IMR-90 (cell line): ENCODE results near the gene PMIS2. TPM values are rescaled to one million over a fixed set of nuclear protein-coding genes. Genes with fewer than 3 reads are reported as not detected.

Source experiments
- ATAC-seq: fragments of 200-7000 bp; cut with Tn5 transposase; 2 replicates; pipeline ENCODE4 v1.9.1; 2020; ENCODE audit warnings: low read depth, mild to moderate bottlenecking, moderate library complexity
- BruUV-seq: library from RNA; stranded (reverse); fragments of 400-500 nt; replicated peaks from 2 replicates; lab custom pipeline; 2021; lab: Mats Ljungman, UMichigan
- CTCF ChIA-PET: fragments of 300-600 bp; formaldehyde crosslinking; extraction: SDS; loops from one replicate; lab custom pipeline; 2021; ENCODE audit warnings: antibody characterized with exemption; lab: Yijun Ruan, JAX
- POLR2A ChIA-PET: fragments of 300-600 bp; sonication (Branson Sonifier 250); formaldehyde crosslinking; loops from one replicate; lab custom pipeline; 2022; ENCODE audit warnings: antibody characterized with exemption; ENCODE audit not compliant: unreplicated experiment; lab: Charles Lee
- DNase-seq: peaks from one replicate; pipeline ENCODE4 v3.0.0; 2013
- H2AFZ ChIP-seq: replicated peaks from 2 replicates; pipeline ENCODE3; 2013; ENCODE audit warnings: low read length, mild to moderate bottlenecking; ENCODE audit not compliant: poor library complexity
- H2AK5ac ChIP-seq: 2 replicates; pipeline ENCODE4 v1.6.1; 2013; ENCODE audit warnings: low read depth, low read length, inconsistent platforms
- H2AK9ac ChIP-seq: replicated peaks from 2 replicates; pipeline ENCODE3; 2013; ENCODE audit warnings: mild to moderate bottlenecking, low read depth, low read length, moderate library complexity; ENCODE audit not compliant: poor library complexity
- H2BK120ac ChIP-seq: 2 replicates; pipeline ENCODE4 v1.6.1; 2013; ENCODE audit warnings: low read depth, low read length, inconsistent platforms
- H2BK15ac ChIP-seq: 3 replicates; pipeline ENCODE4 v1.6.1; 2013; ENCODE audit warnings: low read depth, low read length, inconsistent platforms
- H2BK20ac ChIP-seq: 2 replicates; pipeline ENCODE4 v1.6.1; 2013; ENCODE audit warnings: low read depth, mild to moderate bottlenecking, inconsistent platforms, low read length, moderate library complexity
- H2BK5ac ChIP-seq: 2 replicates; pipeline ENCODE4 v1.6.1; 2013; ENCODE audit warnings: mild to moderate bottlenecking, low read depth, low read length, inconsistent platforms; ENCODE audit not compliant: poor library complexity, severe bottlenecking
- H3K14ac ChIP-seq: replicated peaks from 2 replicates; pipeline ENCODE4 v1.6.1; 2013; ENCODE audit warnings: low read depth, low read length, inconsistent platforms
- H3K18ac ChIP-seq: 2 replicates; pipeline ENCODE4 v1.6.1; 2013; ENCODE audit warnings: low read depth, low read length, control low read depth
- H3K23ac ChIP-seq: 2 replicates; pipeline ENCODE4 v1.6.1; 2013; ENCODE audit warnings: low read depth, low read length, inconsistent platforms
- H3K27ac ChIP-seq: 2 replicates; pipeline ENCODE4 v1.5.1; 2013; ENCODE audit warnings: mild to moderate bottlenecking, control low read depth, low read length; ENCODE audit not compliant: insufficient read depth
- H3K27me3 ChIP-seq: 2 replicates; pipeline ENCODE4 v1.6.1; 2013; ENCODE audit warnings: low read length; ENCODE audit not compliant: control insufficient read depth, insufficient read depth
- H3K36me3 ChIP-seq: 2 replicates; pipeline ENCODE4 v1.6.1; 2013; ENCODE audit warnings: low read length, mixed read lengths; ENCODE audit not compliant: control insufficient read depth, insufficient read depth
- H3K4ac ChIP-seq: 2 replicates; pipeline ENCODE4 v1.6.1; 2013; ENCODE audit warnings: low read depth, low read length, inconsistent platforms
- H3K4me1 ChIP-seq: 2 replicates; pipeline ENCODE4 v1.6.1; 2013; ENCODE audit warnings: low read length, mixed read lengths; ENCODE audit not compliant: control insufficient read depth, insufficient read depth
- H3K4me2 ChIP-seq: 2 replicates; pipeline ENCODE4 v1.6.1; 2013; ENCODE audit warnings: low read depth, mild to moderate bottlenecking, control low read depth, low read length, moderate library complexity
- H3K4me3 ChIP-seq: 2 replicates; pipeline ENCODE4 v1.5.1; 2013; ENCODE audit warnings: low read depth, mild to moderate bottlenecking, control low read depth, low read length, moderate library complexity; ENCODE audit not compliant: insufficient read depth
- H3K56ac ChIP-seq: 2 replicates; pipeline ENCODE4 v1.6.1; 2013; ENCODE audit warnings: low read length, inconsistent platforms; ENCODE audit not compliant: insufficient read depth; ENCODE audit errors: extremely low read depth
- H3K79me1 ChIP-seq, 2 experiments: 2 replicates each; pipeline ENCODE4 v1.6.1; 2013; ENCODE audit warnings: low read length in 2 of 2, inconsistent platforms in 1 of 2, low read depth in 1 of 2
- H3K9ac ChIP-seq: 2 replicates; pipeline ENCODE4 v1.6.1; 2013; ENCODE audit warnings: low read depth, low read length, control low read depth
- H3K9me1 ChIP-seq: 2 replicates; pipeline ENCODE4 v1.6.1; 2013; ENCODE audit warnings: low read length, inconsistent platforms; ENCODE audit not compliant: insufficient read depth
- H3K9me3 ChIP-seq: 2 replicates; pipeline ENCODE4 v1.6.1; 2013; ENCODE audit warnings: low read length; ENCODE audit not compliant: control insufficient read depth, insufficient read depth
- H4K20me1 ChIP-seq: 2 replicates; pipeline ENCODE4 v1.6.1; 2013; ENCODE audit warnings: low read length, inconsistent platforms; ENCODE audit not compliant: insufficient read depth
- H4K5ac ChIP-seq: 2 replicates; pipeline ENCODE4 v1.6.1; 2013; ENCODE audit warnings: mild to moderate bottlenecking, low read depth, low read length, control low read depth
- H4K8ac ChIP-seq, 2 experiments: 2 replicates each; pipeline ENCODE4 v1.6.1; 2013; ENCODE audit warnings: low read depth in 2 of 2, low read length in 2 of 2, control low read depth in 1 of 2, inconsistent platforms in 1 of 2
- H4K91ac ChIP-seq: 2 replicates; pipeline ENCODE4 v1.6.1; 2013; ENCODE audit warnings: low read depth, low read length, inconsistent platforms; ENCODE audit not compliant: insufficient read depth
- CEBPB ChIP-seq: IDR thresholded peaks from 2 replicates; pipeline ENCODE4 v1.6.1; 2012; ENCODE audit warnings: low read depth, low read length, improper control_type of control experiment
- MAZ ChIP-seq: IDR thresholded peaks from 2 replicates; pipeline ENCODE4 v1.6.1; 2012; ENCODE audit warnings: low read depth, mild to moderate bottlenecking, low read length, improper control_type of control experiment, moderate library complexity, borderline replicate concordance
- MXI1 ChIP-seq: IDR thresholded peaks from 2 replicates; pipeline ENCODE4 v1.6.1; 2012; ENCODE audit warnings: low read depth, mild to moderate bottlenecking, low read length, moderate library complexity, borderline replicate concordance
- NFE2L2 ChIP-seq: fragments of 150-350 bp; IDR thresholded peaks from 2 replicates; pipeline ENCODE4 v1.6.1; 2016; ENCODE audit warnings: low read depth, mild to moderate bottlenecking, low read length
- POLR2A ChIP-seq: IDR thresholded peaks from 2 replicates; pipeline ENCODE4 v1.6.1; 2012; ENCODE audit warnings: mild to moderate bottlenecking, low read depth, low read length
- SMC3 ChIP-seq: fragments of 150-350 bp; IDR thresholded peaks from 2 replicates; pipeline ENCODE4 v1.6.1; 2016; ENCODE audit warnings: low read depth, mild to moderate bottlenecking, antibody characterized with exemption, low read length, moderate library complexity
- WGBS, 2 experiments: methylation state at CpG; one replicate each; pipeline versions ENCODE4 v1.1.5 to v1.1.7; 2013; ENCODE audit warnings: missing lambda C conversion rate in 2 of 2; ENCODE audit not compliant: insufficient read length in 1 of 2; ENCODE audit errors: extremely low coverage in 2 of 2; 5-methylcytosine and 5-hydroxymethylcytosine counted together
- dilution Hi-C: fragments of 300-500 bp; cut with HindIII; formaldehyde crosslinking; loops from one replicate; pipeline ENCODE4 v1.14.3; 2018; ENCODE audit warnings: low sequenced_read_pairs; ENCODE audit not compliant: unreplicated experiment
- in situ Hi-C: fragments of 300-500 bp; cut with MboI; formaldehyde crosslinking; loops from 3 replicates; pipeline ENCODE4 v1.14.3; 2019; ENCODE audit warnings: low sequenced_read_pairs, inconsistent platforms, mixed read lengths
- intact Hi-C: fragments of 100-400 bp; cut with micrococcal nuclease; formaldehyde crosslinking; loops from 2 replicates; pipeline ENCODE4 v1.10.0; 2022
- polyA plus RNA-seq, 3 experiments: library from polyadenylated mRNA; depleted of rRNA; stranded (reverse); fragments of >200 nt; gene quantifications; 2 replicates each; pipeline ENCODE4 v1.2.3, GENCODE V29; 2012; ENCODE audit warnings: low replicate concordance in 1 of 3
- total RNA-seq: library from RNA; depleted of rRNA; stranded (reverse); fragments of >200 nt; gene quantifications from 2 replicates; pipeline ENCODE4 v1.2.3, GENCODE V29; 2012

The PMIS2 gene
- total and polyA plus RNA-seq, 2 of the 4 experiments (the other 2 are of a cell fraction): not detected

DNA sequence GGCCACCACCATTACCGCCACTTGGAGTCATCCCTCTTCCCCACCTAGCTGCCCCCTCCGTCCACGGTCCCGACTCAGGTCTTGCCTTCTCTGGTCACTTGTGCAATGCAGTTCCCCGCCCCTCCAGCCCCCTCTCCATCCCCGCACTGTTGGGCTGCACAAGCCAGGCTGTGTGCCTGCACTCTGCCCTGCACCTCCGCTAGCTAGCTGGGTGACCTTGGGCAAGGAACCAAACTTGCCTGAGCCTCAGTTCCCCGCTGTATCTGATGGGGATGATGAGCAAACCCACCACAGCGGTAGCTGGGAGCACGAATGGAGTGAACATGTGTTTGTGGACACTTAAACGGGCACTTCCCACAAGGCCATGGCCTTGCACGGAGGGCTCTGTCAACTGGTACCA, 46.1 kb upstream of the PMIS2 start:
- WGBS, 2 experiments: 60% methylated on average over 1 of the region's 12 CpGs; no CpG with 5 or more reads in 1 of the 2 experiments
- H2BK5ac ChIP-seq: no peak overlapping the region
- peaks cover 2% of the 10 kb centered on the region; the same call in 1 of the 2 replicates for H3K36me3 ChIP-seq
- H3K18ac ChIP-seq: no peak overlapping the region
- H3K27me3 ChIP-seq: no peaks in the 10 kb centered on the region
- in situ Hi-C loops (no loop called here), intact Hi-C loops (no loop called here), dilution Hi-C loops (no loop called here)
- no peaks in the 10 kb centered on the region for H4K20me1 ChIP-seq
- POLR2A ChIA-PET: no interaction called here
- H4K91ac ChIP-seq: no peak overlapping the region
- no peak overlapping the region for H3K4me3 ChIP-seq
- no peak overlapping the region for H3K4ac ChIP-seq
- H3K9me3 ChIP-seq: no peaks in the 10 kb centered on the region
- no peak overlapping the region for H2BK120ac ChIP-seq
- CTCF ChIA-PET: no interaction called here
- no peak overlapping the region for H2BK15ac ChIP-seq
- DNase-seq: no peak
- no peak for TF ChIP-seq CEBPB
- TF ChIP-seq POLR2A: no peak
- TF ChIP-seq MAZ: no peak
- TF ChIP-seq SMC3: no peak
- TF ChIP-seq NFE2L2: no peak
- TF ChIP-seq MXI1: no peak
- no TSS peak for BruUV-seq
- no peak overlapping the region for H4K8ac ChIP-seq
- H3K23ac ChIP-seq: no peak overlapping the region
- H2BK20ac ChIP-seq: no peak overlapping the region
- no peak overlapping the region for H2AK9ac ChIP-seq
- no peak overlapping the region for H3K9ac ChIP-seq
- peaks cover 5% of the 10 kb centered on the region for H3K4me1 ChIP-seq
- no peak overlapping the region for H3K56ac ChIP-seq
- no peak overlapping the region for H2AK5ac ChIP-seq
- H4K5ac ChIP-seq: no peak overlapping the region
- peaks cover 8% of the 10 kb centered on the region; the same call in 1 of the 2 replicates for H3K9me1 ChIP-seq
- no peak for ATAC-seq
- H3K4me2 ChIP-seq: no peak overlapping the region
- peaks cover 11 to 21% of the 10 kb centered on the region in 2 experiments for H3K79me1 ChIP-seq
- no peak overlapping the region for H3K14ac ChIP-seq
- no peak overlapping the region for H3K27ac ChIP-seq
- no peak overlapping the region for H2AFZ ChIP-seq
